GM12891 (cell line): Measurements from ENCODE around the gene H1-8.

Experiments used
- POLR2A ChIP-seq: IDR thresholded peaks from 2 replicates; pipeline ENCODE4 v1.6.1; 2011; ENCODE audit warnings: low read depth, low read length, control low read depth
- POLR2AphosphoS5 ChIP-seq: IDR thresholded peaks from 2 replicates; pipeline ENCODE4 v1.6.1; 2011; ENCODE audit warnings: low read depth, low read length, control low read depth
- TAF1 ChIP-seq: IDR thresholded peaks from 2 replicates; pipeline ENCODE4 v1.6.1; 2011; ENCODE audit warnings: low read depth, low read length, control low read depth

DNA sequence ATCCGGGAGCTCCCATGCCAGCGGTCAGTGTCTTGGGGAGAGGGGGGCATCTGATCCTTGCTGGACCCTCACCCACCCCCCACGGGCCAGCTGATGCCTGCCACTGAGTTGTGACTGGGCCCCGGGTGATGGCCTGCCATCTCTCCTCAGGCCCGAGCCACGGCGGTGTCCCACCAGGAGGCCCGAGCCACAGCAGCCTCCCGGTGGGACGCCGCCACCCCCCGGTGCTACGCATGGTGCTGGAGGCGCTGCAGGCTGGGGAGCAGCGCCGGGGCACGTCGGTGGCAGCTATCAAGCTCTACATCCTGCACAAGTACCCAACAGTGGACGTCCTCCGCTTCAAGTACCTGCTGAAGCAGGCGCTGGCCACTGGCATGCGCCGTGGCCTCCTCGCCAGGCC lies 4.3 kb downstream of the H1-8 start:
- no peak for TF ChIP-seq POLR2A
- no peak for TF ChIP-seq POLR2AphosphoS5
- TF ChIP-seq TAF1, result no peak
